ENCODE data around the gene UBA1.
A peak's percentile ranks its signal among the peaks of the same experiment; 100 is the strongest.

Gene UBA1

DNA sequence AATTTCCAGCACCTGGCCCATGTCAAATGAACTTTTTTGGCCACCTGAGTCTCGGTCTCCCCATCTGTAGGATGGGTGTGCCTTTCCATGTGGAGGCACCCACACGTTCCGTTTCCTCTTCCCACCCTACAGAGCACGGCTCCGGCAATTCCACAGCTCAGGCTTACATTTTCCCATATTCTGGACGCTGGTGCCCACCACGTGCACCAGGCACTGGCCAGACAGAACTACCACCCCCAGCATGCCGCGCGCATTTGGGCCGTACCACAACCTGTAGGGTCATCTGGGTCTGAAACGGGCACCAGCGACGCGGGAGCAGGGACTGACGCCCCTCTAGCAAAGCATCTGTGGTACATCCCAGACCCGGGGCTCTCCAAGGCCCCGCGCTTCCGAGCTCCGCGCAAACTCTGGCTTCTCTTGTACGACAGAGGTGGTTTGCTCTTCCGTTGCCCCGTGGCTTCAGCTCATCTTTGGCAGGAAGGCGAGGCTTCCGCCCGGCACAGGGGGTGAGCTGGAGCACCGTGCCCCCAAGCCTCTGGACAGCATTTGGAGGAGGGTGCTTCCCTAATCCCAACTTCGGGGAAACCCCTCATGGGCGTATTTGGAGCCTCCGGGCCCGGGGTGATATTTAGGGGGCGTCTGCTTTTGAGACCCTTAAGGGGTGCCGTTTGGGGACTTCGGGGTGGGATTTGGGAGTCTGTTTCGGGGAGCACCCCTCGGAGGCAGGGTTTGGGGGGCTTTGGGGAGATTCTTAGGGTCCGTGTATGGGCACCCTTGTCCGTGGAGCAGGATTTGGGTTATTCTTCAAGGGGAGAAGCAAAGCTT is 3.0 kb upstream of the UBA1 start:
- DNase-seq = peak; percentile 94 to 97

DNA sequence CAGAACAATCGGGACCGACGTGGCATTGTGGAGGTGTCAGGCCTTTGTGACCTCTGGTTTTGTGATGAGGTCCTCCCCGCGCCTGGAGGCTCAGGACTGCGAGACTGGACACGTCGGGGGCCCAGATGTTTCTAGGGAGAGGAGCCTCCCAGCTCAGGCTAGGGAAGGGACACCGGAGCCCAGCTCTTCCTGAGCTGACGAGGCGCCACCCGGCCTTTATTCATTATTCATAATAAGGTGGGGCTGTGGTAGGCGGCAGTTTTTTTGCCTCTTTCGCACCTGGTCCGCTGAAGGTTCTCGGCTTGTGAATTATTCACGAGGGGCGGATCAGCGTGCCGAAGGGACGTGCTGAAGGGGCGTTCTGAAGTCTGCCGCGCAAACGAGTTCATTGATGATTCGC is 2.3 kb upstream of the UBA1 start:
- peak in 1 of 2 experiments; percentile 53 for DNase-seq

DNA sequence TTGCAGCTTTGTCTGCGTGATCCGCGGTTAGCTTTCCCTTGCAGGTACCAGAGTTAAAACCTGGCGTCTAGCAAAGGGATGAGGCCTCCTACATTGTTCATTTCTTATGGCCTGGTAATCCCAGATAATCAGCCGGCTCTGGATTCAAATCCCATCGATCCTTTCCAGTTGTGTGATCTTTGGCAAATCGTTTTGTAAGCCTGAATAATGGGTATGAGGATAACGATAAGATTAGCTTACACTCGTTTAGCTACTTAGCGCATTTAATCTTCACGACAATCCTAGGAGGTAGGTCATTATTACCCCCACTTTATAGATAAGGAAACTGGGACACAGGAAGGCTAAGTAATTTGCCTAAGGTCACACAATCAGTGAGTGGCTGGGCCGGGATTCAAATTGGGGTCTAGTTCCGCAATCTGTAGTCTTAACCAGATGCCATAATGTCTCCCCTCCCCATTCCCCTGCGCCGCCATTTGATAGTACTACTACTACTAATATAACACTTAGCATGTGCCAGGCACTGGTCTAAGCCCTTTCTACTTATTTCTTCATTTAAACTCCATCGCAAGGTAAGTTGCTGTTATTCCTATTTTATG is 1.7 kb upstream of the UBA1 start:
- peak in 1 of 2 experiments; percentile 20 for DNase-seq

DNA sequence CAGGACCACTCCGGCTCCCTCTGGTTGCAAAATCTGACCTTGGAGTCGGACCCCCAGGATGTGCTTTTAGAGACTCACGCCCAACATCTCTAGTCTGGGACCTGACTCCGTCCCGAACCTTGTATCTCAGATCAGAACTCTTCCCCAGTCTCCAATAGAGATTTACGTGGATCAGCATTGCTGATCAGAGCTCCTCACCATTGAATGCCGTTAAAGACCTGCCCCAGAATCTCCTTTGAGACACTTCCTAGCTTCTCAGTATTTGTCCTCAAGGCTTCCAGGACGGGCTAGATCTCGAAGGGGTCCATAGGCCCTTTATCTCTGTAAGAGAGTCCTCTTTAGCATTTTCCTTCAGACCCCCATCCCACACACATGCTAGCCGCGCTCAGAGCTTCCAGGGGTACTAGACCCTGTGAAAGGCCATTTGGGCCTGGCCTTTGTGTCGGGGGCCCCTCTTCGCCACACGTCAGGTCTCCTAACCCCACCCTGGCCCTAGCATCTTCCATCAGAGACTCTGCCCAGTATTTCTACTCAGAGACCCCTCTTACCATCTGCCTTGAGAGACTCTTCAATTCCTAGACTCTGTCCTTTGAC is 662 bp downstream of the UBA1 start:
- DNase-seq = no peak

DNA sequence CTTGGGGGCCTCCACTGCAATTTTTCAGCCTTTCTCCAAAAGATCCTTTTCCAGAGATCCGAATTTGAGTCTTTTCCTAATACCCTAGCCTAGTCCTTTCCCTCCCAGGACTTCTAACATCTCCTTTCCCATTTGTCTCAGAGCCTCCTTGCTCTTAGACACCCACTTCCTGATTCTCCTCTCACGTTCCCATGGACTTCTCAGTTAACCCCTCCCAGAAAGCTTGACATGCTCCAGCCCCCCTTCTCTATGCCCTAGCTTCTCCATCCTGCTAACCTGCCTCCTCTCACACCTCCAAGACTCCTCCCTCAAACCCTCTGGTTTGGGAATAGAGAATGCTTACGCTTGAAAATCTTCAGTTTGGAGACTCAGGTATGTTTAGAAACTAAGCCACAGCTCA is 2.5 kb downstream of the UBA1 start:
- no peak for DNase-seq

DNA sequence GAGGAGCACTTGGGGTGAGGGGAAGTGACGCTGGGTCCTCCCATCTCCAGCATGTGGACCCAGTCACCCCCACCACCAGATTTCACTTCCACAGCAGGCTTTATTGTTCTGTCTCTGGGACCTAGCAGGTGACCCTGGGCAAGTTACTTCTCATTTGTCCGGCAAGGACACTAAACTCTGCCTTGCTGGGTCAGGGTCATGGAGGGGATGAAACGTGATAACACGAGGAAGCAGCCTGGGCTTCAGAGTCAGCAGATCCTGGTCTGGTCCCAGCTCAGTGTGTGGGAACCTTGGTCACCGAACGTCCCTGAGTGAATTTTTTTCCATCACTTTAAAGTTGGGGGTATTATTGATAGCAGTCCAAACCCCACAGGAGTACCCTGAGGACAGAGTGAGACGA is 3.9 kb downstream of the UBA1 start:
- no peak for DNase-seq

DNA sequence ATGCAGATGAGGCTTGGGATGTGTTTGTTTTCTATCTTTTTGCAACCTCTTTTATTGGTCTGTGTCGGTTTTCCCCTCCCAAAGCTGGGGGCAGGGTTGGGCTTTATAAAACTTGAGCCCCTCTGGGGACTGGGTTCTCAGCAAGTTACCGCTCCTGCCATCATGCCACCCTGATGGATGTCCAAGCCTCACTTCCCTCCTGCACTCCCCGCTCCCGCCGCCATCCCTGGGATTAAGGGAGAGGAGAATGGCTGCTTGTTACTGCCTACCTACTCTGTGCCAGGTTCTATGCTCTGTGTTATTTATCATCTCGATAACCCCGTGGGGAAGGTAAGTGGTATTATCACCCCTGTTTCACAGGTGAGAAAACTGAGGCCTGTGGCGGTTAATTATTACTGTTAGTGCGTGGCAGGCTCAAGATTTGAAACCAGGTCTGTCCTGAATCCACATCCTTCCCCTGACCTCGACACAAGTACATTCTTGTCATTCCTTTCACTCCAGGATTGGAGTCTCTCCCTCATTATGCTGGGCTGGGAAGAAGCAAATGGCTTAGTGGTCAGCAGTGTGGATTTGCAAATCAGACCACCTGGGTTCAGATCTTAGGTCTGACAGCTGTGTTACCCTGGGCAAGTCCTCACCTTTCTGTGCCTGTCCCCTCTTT is 4.5 kb downstream of the UBA1 start:
- DNase-seq = no peak

DNA sequence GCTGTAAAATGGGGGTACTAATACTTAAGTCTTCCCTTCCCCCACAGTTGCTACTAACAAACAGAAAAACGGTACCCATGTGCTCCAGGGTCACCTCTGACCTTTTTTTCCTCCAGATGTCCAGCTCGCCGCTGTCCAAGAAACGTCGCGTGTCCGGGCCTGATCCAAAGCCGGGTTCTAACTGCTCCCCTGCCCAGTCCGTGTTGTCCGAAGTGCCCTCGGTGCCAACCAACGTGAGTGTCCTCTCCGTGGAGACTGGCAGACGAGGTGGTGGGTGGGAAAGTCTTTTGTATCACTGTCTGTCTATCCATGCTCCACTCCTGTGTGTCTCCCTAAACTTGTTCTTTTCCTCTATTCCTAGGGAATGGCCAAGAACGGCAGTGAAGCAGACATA is 5.1 kb downstream of the UBA1 start:
- no peak for DNase-seq

DNA sequence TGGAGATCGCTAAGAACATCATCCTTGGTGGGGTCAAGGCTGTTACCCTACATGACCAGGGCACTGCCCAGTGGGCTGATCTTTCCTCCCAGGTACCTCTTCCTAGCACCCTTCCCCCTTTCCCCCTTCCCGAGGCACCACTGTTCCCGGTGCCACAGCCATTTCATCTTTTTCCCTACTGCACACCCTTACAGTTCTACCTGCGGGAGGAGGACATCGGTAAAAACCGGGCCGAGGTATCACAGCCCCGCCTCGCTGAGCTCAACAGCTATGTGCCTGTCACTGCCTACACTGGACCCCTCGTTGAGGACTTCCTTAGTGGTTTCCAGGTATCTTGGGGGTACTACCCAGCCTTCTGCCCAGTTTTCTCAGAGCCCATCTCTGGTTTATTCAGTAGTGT is 5.7 kb downstream of the UBA1 start:
- no peak for DNase-seq

DNA sequence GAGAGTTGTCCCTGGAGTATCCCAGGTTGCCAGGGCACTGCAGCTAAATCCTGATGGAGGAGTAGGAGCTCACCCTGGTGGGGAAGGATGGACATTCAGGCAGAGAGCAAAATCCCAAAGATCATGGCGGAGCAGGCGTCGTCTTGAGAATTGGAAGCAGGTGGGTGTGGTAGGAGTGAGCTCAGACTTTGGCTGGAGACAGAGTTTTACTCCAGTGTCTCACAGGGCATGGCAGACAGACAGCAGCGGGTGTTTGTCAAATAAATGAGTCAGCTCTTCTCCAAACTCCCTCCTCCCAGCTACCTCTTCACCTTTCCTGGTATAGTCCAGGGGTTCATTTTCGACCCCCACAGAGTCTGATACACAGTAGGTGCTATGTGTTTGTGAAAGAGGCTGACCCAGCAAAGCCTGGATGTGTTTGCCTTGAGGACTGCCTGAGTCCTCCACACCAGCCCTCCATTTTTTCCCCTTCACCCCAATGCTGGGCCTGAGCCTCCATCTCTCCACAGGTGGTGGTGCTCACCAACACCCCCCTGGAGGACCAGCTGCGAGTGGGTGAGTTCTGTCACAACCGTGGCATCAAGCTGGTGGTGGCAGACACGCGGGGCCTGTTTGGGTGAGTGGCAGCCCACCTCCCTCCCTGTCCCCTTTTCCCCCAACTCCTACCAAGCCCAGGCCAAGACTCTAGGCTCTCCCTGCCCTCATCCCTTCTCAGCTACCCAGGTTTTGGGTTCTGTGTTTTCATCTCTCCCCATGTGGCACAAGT is 6.9 kb downstream of the UBA1 start:
- DNase-seq = peak in 1 of 2 experiments; percentile 28

DNA sequence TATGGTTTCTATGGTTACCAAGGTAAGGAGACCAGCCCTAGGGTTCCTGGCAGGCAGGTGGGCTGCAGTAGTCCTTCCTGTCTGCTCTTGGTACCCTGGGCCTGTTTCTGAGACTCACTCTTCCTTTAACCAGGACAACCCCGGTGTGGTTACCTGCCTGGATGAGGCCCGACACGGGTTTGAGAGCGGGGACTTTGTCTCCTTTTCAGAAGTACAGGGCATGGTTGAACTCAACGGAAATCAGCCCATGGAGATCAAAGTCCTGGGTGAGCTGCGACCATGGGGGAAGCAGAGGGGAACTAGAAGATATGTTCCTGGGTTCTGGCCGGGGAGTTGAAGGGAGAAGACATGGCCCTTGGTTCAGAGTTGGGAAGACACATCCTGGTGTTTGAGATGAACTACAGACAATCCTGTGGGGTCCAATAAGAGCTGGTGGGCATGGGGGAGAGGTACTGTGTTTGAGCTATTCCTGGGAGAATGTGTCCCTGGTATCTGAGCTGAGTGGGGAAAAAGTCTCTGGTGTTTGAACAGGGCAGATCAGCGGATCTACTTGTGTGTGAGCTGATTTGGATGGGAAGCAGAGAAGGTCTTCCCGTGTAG is 7.8 kb downstream of the UBA1 start:
- DNase-seq = no peak

DNA sequence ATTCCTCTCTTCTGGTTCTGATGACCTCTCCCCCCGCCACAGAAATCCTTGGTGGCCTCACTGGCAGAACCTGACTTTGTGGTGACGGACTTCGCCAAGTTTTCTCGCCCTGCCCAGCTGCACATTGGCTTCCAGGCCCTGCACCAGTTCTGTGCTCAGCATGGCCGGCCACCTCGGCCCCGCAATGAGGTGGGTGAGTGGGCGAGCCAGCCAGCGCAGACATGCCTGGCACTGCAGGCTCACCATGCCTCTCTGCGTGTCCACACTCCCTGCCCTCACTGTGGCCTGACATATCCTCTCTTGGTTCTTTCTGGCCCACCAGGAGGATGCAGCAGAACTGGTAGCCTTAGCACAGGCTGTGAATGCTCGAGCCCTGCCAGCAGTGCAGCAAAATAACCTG is 8.7 kb downstream of the UBA1 start:
- DNase-seq = no peak

DNA sequence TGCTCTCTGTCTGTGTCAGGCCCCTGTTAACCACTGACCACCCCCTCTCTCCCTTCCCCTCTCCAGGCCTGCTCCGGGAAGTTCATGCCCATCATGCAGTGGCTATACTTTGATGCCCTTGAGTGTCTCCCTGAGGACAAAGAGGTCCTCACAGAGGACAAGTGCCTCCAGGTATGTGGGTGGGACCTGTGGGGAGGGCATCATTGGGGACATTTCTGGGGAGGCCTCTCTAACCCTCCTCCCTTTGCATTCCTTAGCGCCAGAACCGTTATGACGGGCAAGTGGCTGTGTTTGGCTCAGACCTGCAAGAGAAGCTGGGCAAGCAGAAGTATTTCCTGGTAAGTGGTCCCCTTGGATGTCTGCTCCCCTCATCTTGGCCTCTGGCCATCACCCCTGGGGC is 9.2 kb downstream of the UBA1 start:
- no peak for DNase-seq

DNA sequence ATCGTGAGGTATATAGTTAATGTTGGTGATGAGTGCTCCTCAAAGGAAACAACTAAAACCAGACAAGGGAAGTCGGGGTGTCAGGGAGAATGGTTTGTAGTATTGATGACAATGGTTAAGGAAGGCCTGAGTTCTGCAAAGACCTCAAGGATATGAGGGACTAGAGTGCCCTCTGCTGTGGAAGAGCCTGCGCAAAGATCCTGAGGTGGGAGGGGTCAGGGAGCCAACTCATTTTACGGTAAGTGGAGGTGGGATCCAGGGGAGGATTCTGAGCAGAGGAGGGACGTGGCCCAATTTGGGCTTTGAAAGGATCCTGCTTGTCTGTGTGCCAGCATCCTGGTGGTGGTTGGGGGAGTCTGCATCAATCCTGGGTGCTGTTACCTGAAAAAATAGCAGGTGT is 11.3 kb downstream of the UBA1 start:
- DNase-seq = peak; percentile 17 to 69

DNA sequence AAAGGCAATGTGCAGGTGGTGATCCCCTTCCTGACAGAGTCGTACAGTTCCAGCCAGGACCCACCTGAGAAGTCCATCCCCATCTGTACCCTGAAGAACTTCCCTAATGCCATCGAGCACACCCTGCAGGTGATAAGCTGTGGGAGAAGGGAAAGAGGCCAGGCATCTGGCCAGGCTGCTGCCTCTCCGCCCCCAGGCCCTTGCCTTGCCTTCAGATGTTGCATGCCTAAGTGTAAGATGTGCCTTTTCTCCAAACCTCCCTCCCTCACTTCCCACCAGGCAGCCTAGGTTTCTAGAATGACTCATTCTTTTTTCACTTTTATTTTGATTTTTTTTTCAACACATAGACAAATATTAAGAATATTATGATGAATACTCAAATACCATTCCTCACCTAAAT is 12.7 kb downstream of the UBA1 start:
- DNase-seq = no peak

DNA sequence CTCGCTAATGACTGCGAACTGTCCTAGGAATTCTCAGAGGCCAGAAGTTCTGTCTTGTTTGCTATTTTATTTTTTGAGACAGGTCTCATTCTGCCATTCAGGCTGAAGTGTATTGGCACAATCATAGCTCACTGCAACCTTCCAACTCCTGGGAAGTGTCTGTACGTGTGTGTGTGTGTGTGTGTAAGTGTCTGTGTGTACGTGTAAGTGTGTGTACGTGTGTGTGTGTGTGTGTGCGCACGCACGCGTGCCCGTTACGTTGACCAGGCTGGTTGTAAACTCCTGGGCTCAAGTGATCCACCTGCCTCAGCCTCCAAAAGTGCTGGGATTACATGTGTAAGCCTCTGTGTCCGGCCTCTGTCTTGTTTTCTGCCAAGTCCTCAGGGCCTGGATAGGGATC is 14.5 kb downstream of the UBA1 start:
- no peak for DNase-seq

DNA sequence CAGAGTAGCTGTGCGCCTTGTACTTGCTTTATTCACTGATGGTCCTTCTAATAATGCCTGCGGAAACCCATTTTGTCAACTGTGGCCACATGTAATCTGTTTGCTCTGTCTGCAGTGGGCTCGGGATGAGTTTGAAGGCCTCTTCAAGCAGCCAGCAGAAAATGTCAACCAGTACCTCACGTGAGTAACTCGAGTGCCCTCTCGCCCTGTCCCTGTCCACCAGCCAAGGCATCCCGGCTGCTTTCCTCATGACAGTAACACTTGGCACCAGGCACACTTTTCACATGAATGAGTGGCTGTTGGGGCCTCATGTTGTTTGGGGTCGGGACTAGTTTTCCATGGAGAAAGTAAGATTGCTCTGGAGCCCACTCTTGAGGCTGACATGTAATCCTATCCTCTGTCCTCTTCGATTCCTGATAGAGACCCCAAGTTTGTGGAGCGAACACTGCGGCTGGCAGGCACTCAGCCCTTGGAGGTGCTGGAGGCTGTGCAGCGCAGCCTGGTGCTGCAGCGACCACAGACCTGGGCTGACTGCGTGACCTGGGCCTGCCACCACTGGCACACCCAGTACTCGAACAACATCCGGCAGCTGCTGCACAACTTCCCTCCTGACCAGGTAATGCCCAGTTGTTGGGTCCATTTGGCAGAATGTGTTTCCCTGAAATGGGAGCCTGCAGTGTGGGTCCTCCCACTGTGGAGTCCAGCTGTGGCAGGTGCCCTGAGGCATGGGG is 16.0 kb downstream of the UBA1 start:
- DNase-seq = no peak

DNA sequence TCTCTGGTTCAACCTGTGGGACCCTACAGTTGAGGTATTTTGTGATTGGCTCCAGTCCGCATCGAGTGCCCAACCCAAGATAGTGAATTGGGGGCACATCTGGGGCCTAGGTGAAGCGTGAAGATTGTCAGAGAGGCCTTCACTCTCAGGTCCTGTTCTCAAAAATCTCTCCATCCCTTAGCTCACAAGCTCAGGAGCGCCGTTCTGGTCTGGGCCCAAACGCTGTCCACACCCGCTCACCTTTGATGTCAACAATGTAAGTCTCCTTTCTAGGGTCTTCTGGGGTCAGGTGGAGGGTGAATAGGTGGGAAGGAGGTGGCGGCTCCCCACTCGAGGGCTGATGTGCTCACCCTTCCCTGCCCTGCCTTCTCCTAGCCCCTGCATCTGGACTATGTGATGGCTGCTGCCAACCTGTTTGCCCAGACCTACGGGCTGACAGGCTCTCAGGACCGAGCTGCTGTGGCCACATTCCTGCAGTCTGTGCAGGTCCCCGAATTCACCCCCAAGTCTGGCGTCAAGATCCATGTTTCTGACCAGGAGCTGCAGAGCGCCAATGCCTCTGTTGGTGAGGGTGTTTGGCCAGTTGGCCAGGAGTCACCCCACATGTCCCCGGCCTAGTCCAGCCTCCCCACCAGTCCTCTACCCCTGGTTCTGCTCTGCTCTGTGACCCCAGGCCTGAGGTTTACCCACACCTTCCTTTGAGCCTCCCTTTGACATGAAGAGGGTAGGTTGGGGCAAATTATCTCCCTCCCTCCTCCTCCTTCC is 17.2 kb downstream of the UBA1 start:
- no peak for DNase-seq

DNA sequence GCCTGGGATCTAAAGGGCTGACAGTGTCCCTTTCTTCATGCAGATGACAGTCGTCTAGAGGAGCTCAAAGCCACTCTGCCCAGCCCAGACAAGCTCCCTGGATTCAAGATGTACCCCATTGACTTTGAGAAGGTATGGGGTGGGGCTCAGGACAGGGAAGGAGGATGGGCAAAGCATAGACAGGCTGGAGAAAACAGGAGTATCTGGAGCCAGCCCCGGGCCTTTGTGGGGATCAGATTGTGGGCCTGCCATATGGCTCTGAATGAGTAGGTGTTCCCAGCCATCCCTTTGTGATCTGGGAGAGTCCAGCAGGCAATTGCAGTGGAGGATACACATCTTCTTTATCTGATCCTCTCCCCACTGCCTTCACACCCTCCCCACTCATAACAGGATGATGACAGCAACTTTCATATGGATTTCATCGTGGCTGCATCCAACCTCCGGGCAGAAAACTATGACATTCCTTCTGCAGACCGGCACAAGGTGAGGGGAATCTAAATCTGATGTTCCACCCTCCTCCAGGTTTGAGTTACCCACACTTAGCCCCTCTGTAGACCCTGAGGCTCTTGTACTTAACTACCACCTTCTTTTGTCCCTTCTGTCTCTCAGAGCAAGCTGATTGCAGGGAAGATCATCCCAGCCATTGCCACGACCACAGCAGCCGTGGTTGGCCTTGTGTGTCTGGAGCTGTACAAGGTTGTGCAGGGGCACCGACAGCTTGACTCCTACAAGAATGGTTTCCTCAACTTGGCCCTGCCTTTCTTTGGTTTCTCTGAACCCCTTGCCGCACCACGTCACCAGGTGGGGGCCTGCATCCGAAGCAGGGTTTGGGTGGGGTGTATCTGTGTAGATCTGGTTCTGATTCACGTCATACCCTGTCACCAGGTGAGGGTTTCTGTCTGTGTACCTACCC is 19.0 kb downstream of the UBA1 start:
- DNase-seq = no peak
